ENCODE results near the gene ABCB6.

ABCB6 gene

DNA sequence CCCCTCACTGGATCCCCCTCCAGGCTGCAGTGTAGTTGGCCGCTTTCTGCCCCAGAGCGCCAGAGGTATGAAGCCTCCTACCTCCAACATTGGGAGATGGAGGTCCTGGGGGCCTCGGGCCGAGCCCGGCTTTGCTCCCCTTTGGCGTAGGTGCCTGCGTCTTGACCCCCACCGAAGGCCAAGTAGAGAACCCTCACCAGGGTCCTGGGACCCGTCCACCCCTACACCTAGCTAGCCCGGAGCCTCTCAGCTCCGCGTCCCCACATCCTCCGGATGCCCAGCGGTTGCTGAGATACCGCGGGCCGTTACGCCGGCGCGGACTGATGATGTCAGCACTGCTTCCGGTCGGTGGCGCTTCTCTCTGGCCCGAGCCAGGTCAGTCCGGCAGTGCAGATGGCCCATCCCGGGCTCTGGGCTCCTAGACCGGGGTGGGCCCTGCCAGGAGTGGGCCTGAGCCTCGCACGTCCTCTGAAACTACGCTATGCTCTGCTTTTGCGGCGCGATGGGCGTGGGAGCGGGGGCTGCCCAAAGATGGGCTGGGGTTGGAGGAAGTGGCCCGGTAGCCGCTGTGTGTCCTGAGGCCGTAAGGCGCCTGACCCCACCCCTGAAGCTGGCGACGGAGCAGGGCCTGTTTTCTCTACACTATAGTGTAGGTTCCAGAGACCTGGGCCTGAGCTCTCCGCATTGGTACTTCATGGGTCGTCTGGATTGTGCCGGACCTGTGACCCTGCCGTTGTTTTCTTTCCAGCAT, 26.6 kb upstream of the ABCB6 start, which contains the start of the genes GLB1L and STK16:
Gene GLB1L (minus strand): TSS at position 297 of the 751 bp plus-strand sequence. CDS start 1,871 bp downstream, outside the sequence.
Gene STK16 (plus strand): TSS at position 332 of the 751 bp plus-strand sequence. CDS start 521 bp downstream, outside the sequence.
- peak; percentile 89 for DNase-seq

DNA sequence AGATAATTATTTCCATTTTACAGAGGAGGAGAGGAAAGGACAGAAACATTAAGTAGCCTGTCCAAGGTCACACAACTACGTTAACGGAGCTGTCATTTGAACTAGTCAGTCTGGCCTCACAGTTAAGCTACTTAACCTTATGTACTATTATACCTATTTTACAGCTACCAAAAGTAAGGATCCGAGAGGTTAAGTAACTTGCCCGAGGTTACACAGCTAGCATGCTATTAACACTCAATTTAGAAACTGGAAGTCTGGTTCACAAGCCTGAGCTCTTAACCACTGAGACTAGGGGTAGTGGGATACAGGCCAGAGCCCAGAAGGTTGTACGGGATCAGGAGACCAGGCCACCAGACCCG, 26.0 kb upstream of the ABCB6 start:
- DNase-seq = no peak

DNA sequence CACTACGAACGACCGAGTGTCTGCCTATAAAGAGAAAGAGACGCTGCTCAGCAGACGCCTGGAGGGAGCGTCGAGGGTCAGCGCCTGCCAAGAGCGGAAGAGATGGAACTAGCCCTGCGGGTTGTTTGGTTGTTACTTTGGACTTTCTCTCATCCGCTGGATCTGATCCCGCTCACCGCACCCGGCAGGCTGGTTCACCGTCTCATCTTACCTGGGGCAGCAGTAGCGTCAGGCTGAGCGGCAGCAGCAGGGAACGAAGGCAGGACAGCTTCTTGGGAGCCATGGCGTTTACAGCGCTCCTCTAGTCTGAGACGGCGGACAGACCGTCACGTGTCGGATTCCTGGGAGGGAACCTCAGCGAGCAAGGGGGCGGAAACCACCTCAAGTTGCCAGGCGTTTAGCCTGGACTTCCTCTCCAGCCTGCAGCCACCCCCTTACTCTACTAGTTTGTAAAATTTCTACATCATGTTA, 24.6 kb upstream of the ABCB6 start:
- DNase-seq = no peak

DNA sequence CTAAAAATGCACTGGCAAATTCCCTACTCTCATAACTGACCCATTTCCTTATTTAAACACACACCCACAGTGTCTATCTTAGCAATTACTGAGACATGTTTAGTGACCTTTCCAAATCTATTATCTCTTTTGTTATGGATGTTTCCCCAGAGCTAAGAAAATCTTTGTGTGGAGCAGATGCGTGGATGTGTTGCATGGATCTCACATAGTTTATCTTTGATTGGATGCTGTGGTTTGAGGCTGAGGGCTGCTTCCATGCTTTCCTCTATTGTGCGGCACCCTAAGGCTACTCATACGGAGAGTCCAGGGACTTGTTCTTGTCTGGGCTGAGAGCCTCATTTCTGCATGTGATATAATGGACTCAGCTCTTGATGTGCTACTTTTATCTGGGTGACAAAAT, 15.6 kb upstream of the ABCB6 start:
- DNase-seq = no peak

DNA sequence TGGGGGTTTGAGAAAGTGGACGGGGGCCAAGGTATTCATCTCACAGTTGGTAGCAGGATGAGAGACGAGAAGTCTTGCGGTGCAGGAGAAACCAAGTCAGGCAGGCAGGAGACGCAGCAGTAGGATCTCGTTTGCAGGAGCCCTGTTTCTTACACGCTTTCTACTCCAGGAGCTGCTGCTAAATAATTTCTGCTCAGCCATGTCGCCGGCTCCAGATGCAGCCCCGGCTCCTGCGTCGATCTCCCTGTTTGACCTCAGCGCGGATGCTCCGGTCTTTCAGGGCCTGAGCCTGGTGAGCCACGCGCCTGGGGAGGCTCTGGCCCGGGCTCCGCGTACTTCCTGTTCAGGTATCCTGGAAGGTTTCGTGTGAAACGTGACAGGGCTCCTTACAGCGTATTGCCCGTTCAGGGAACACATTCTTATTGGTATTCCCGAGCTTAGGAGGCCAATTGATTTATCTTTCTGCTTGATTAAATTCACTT, 11.3 kb upstream of the ABCB6 start:
- peak; percentile 58 for DNase-seq

DNA sequence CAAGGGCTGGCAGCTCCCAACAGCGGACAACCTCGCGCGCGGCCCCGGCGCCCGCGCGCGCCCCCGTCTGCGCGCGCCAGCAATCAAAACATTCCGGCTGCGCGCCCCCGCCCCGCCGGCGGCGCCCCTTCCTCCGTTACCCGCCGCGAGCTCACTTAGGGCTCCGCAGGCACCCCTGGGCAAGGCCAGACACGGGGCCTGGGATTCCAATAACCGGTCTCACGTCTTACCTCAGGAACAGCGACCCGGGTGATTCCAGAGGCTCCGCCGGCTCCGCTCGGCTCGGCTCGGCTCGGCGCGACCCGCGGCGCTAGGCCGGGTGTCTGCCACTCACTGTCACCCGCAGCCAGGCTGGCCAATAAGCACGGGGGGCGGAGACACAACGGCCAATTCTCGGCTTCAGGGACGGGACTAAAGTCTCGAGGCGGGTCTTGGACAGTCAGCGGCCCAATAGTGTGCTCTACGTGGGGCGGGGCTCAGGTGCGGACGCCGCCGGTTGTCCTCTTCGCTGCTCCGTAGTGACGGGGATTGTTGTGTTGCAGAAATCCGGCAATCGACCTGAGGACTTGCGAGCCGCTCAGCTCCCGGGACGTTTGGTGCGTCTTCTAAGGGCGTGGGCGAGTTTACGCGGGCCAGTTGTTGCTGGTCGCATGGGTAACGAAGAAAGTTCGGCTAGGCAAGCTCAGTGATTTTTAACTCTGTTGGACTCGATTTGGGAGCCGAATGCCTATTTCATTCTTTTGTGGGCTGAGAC, 10.7 kb upstream of the ABCB6 start, which contains the start of the genes ANKZF1 and ATG9A:
Gene ANKZF1 (plus strand): TSS at position 502 of the 754 bp plus-strand sequence. CDS start 452 bp downstream, outside the sequence.
Gene ATG9A (minus strand): TSS at position 332 of the 754 bp plus-strand sequence. CDS start 1,612 bp downstream, outside the sequence.
- DNase-seq = peak; percentile 98

DNA sequence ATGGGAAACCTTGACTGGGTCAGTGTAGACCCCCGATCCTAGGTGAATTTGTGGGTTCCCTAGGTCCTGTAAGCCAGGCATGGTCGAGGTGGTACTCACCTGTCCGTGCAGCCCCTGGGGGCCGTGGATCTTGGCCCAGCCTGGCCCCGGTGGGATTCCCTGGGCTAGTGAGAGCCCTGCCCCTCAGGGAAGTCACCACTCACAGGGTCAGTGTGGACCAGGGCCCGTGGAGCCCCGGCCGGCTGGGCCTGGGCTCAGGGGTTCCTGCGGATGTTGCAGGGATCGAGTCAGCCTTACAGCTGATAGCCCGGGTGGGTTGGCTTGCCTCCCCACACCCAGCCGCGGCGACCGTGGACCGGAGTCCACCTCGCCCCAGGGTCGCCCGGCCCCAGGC, 10.2 kb upstream of the ABCB6 start:
- DNase-seq = no peak

DNA sequence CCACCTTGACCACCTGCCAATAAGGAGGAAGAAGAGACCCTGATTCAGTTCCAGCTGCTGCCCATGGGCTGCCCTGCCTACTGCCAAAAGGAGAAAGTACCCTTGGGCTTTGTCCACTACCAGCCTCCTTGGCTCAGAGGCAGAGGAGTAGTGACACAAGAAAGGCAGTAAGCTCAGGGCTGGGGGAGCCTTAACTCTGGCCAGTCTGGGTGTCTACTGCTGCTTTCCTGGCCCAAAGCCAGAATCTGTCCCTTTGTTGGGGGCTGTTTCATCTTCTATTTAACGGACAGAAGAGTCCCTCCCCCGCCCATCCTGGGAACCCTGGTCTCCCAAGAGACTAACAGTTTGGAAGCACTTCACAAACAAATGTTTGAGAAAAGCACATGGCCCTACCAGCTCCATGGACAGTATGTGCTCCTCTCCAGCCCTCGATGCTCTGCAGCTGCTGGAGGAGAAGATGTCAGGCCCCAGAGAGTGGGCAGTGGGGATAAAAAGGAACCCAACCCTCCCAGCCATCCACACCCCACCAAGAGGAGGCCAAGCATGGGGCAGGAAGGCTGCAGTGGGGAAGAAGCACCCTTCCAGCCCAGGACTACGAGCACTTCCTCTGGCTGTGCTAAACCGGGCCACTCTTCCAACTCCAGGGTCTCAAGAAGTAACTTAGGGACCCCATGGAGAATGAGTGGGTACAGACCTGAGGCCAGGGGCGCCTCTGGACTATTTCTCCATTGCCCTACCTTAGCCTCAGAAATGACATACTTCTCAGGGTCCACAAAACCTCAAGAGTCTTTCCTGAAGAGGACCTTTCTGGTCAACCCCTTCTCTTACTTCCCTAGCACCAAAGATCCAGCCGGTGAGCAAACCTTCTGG, 9.5 kb upstream of the ABCB6 start:
- DNase-seq = peak; percentile 23

DNA sequence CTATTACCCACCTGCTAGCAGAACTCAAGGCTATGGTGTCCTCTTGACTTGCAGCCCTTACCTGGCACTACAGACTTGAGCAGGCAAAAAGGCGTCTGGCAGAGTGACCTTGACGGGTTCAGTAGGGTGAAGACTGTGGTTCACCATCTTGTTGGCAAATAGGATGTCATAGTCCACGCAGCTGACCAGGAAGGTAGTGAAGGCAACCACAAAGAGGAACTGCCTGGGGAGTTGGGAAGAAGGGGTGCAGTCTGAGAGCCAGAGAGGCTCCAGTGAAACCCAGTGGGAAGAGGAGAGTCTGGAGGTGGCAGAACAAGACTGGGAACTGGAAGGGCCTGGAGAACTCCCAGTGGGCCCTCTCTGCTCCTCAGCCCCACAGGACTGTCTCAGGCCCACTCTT, 6.6 kb upstream of the ABCB6 start:
- no peak for DNase-seq

DNA sequence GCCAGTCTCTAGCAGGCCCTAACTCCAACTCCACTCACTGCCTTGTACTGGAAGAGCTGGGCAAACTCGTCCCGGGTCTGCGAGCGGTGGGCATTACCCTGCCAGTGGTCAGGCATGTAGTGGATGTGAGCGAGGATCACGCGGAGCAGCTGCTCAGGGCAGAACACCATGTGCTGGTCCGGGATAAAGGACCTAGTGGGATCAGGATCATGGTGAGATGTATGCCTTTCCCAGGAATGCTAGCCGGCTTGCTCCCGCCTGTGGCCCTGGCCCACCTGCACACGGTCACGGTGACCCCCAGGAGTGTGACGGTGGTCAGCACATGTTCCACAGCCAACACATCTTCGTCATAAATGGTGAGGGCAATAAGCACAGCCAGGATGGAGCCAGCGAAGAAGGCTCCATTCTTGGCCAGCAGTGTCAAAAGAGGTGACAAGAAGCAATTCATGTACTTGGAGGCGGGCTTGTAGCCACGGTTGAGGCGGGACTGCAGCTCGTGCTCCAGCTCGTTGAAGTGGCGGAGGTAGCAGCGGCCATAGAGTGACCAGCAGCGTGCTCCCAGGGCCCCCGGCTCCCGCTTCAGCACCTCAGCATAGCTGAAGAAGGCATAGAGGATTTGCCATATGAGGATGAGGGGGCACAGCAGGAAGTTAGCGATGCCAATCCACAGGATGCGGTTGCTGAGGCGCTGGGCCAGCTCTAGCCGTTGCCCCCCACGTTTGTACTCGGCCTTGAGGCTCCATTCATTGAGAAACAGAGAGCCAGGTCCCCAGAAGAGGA, 5.3 kb upstream of the ABCB6 start:
- no peak for DNase-seq

DNA sequence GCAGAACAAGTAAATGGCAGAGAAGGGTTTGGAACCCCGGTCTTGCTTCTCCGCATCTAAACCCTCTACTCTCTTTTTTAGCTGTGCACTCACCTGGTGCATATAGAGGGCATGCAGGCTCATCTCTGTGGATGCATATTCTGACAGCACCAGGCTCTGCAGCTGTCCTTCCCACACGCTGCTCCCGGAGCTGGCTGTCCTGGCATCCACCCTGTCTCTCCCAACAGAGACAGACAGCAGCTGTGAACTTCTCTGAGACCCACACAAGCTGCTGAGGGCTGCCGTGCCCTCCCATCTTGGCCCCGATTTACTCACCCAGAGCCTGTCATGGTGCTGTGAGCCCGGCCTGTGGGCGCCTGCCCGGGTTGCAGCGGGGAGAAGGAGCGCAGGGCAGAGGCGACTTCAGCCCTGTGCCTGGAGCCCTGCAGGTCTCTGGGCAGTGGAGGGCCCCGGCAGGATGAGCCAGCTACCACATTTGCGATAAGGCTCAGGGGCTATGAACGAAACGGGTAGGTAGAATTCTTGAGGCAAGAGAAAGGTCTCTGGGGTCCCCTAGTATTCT, 3.3 kb upstream of the ABCB6 start:
- no peak for DNase-seq

DNA sequence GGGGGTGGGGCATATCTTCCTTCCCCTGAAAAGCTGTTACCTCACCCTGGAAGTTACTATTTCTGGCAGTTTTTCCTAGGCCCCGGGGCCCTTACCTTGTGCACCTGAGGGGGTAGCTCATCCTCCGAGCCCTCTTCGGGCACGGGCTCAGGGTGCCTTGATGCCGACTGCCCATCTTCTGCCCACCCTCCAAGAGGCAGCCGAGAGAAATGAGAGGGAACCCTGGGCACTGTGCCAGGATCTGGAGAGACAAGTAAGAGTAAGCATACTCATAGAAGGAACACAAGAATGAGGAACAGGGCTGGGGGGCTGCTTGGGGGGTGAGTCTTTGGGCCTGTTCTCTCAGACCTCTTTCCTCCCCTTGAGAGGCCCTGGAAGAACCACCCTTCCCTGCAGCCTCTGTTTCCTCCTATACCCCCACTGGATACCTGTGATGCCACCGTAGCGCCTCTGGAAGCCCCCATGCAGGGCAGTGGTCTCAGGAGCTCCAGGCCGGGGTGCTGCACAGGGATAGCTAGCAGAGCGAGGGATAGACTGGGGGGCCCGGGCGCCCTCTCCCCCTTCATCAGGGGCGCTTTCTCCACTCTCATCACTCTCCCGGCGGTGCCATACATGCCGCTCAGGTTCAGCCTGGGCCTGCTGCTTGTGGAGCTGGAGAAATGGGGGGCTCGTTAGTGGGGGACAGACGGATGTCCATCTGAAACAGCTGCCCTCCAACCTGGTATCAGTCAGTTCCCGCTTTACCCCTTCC, 2.1 kb upstream of the ABCB6 start:
- no peak for DNase-seq

DNA sequence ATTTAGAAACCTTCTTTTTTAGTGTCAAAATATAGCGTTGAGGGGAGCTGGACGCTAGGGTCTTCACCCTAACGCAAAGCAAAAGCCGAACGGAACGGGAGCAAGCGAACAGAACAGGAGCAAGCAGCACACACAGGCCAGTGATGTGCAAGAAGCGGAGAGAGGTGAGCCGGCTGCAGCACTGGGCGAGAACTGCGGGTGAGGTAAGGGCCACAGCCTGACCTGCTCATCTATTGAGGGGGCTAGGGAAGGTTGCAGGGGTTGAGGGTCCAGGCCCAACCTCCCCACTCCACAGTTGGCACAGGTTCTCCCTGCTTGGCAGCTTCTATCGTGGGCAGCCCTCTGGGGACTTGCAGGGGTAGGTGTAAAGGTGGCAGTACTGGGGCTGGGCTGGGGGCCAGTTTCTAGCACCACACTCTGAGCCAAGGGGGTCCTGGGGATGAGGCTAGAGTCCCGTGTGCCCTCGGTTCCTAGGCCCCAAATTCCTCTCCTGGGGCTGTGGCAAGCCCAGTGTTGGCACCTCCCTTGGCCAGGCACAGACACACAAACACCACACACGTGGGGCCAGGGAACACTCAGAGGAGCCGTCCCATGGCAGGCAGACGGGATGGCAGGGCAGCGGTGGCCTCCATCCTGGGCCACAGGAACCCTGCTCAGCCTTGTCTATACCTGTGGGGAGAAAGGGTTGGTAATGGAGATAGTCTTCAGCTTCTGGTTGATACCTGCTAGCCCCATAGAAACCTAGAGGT, 1.2 kb upstream of the ABCB6 start:
- DNase-seq = no peak

DNA sequence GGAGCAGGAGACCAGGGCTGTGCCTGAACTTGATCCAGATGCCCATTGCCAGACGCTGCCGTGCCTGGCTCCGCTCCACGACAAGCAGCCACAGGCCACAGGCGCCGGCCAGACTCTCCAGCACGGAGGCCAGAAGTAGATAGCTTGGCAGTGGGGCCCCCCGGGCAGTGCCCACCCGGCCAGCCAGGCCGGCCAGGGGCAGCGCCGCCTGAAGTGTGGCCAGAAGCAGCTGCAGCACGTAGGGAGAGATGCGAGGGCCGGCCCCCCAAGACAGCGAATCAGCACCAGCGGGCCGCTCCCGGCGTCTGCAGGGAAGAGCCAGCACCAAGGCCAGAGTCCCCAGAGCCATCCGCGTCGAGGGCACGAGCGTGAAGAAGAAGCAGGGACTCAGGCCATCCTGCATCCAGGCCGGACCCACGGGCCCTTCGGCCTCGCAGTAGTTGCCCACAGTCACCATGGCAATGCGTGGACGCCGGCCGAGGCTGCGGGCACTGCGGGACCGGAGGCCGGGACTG, 484 bp downstream of the ABCB6 start:
- peak; percentile 40 for DNase-seq

DNA sequence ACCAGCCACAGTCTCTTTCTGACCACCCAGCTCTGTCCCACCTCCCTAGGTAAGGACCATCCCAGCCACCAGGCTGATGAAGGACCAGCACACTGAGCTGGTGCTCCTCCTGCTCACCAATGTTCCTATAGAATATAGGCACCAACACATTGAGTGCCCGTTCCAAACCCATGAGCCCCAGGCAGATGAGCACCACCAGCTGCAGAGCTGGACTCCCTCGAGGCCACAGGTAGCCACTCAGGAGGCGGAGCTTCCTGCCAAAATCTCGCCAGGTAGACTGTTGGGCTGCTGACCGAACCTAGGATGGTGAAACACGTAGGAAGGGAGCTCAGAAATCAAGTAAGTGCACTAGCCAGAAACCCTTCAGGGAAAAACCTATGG, 2.2 kb downstream of the ABCB6 start:
- no peak for DNase-seq

DNA sequence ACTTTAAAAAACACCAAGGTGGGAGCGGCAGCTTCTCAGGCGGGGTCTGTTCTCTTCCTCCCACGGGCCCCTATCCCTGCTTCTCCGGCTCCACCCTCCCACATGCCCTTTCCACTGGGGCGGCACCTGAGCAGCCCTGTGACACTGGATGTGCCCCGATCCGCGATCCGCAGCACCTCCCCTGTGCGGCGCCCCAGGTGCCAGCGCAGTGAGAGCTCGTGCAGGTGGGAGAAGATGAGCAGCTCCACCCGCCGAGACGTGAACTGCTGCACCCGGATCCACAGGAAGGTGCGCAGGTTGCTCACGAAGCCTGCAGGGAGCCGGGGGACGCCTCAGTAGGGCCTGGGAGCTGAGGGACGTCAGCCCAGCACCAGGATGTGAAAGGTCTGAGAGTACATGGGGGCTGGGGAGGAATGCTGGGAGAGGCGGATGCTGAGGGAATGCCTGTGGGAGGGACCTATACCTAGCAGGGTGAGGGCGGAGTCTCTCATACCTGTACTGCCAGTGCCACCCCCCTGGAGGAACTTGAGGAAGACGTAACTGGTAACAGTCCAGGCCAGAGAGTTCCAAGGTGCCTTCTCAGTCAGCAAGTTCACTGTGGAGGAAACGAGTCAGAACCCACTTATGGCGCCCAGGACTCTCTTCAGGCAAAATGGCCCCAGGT, 2.8 kb downstream of the ABCB6 start:
- no peak for DNase-seq

DNA sequence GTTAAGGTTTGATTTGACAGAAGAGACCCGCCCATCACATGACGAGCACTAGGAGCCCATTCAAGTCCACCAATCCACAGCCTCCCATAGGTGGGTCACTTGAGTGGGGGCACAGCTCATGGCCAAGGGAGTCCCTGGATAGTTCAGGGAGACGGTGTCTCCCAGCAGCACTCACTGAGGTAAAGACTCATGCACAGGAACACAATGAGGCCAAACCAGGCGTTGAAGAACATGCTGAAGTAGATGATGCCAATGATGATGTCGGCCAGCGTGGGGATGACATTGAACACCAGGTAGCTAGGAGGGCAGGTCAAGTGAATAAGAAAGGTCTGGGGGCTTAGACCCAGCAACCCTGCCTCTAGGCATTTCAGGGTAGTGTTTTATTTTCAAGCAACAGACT, 4.0 kb downstream of the ABCB6 start:
- no peak for DNase-seq

DNA sequence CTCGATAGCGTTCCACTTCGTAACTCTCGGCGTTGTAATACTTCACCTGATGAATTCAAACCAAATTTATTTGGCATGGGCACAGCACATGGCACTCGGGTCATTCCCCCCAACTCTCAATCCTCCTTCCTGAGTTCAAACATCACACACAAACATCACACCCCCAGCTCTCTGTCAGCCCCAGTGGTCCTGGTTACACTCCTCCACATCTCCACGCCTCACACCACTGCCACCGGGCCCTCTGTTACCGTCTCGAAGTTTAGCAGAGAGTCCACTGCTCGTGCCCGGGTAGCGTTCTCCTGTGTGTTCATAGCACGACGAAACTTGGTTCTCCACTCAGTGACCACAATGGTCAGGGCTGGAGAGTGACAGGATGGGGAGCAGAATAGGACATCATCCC, 4.6 kb downstream of the ABCB6 start:
- DNase-seq = no peak

DNA sequence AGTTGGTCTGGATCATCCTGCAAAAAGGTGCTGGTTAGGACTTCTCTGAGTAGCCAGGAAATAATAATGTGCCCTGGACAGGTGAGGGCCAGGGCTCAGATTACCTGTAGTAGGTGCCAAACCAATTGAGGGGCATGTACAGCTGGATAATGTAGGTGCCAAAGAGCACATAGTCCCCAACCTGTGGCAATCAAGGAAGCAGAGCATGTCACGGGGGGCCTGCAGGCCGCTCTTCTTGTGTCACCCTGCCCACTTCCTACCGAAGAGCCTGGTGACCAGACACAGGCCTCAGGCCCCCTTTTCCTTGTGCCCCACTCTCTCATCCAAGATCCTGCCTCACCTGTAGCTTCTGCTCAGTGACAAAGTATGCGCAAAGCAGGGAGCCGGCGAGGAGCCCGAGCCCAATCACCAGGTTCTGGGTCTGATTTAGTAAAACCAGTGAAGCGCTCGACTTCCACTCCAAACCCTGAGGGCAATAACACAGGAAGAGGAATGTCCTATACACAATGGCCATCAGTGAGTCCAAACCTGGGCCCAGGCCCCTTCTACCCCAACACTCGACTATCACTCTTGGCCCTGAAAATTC, 5.2 kb downstream of the ABCB6 start:
- no peak for DNase-seq

Measured in CD4-positive, alpha-beta T cell treated with Interleukin-17A for 4 hours (primary cell).